H1 (cell line): ENCODE measurements around the gene THEMIS. TPM values are rescaled to one million over a fixed set of nuclear protein-coding genes. Genes with fewer than 3 reads are reported as not detected.

Experiments
- CTCF ChIA-PET: fragments of 300-600 bp; sonication (Branson Sonifier 250); formaldehyde crosslinking; loops from one replicate; lab custom pipeline; 2021; ENCODE audit not compliant: partially characterized antibody; lab: Charles Lee
- POLR2A ChIA-PET: fragments of 300-600 bp; sonication (Branson Sonifier 250); formaldehyde crosslinking; loops from one replicate; lab custom pipeline; 2021; ENCODE audit warnings: inconsistent platforms; ENCODE audit not compliant: partially characterized antibody; lab: Charles Lee
- DNase-seq, 2 experiments: peaks; one replicate each; pipeline versions ENCODE4 v3.0.0 to v3.0.0-alpha.2; 2010 to 2022; ENCODE audit warnings: low spot score in 2 of 2, low read depth in 1 of 2, mixed read lengths in 1 of 2
- FAIRE-seq: peaks from 2 replicates; lab custom pipeline; 2011; peaks lifted over from hg19 to GRCh38; lab: Jason Lieb, UNC
- H2AFZ ChIP-seq: 2 replicates; pipeline ENCODE4 v1.8.1; 2012; ENCODE audit warnings: low read length, inconsistent platforms
- H2AK5ac ChIP-seq: 2 replicates; pipeline ENCODE4 v1.6.1; 2013; ENCODE audit warnings: low read depth, low read length
- H2BK120ac ChIP-seq: replicated peaks from 2 replicates; pipeline ENCODE3; 2013; ENCODE audit warnings: low read depth, low read length, inconsistent platforms
- H2BK12ac ChIP-seq: 2 replicates; pipeline ENCODE4 v1.6.1; 2013; ENCODE audit warnings: low read depth, low read length
- H2BK15ac ChIP-seq: 2 replicates; pipeline ENCODE4 v1.6.1; 2013; ENCODE audit warnings: low read length
- H2BK20ac ChIP-seq: 2 replicates; pipeline ENCODE4 v1.6.1; 2013; ENCODE audit warnings: low read length
- H2BK5ac ChIP-seq: 2 replicates; pipeline ENCODE4 v1.6.1; 2013; ENCODE audit warnings: low read depth, low read length
- H3K14ac ChIP-seq: 2 replicates; pipeline ENCODE4 v1.6.1; 2013; ENCODE audit warnings: inconsistent platforms; ENCODE audit not compliant: insufficient read length
- H3K18ac ChIP-seq: 2 replicates; pipeline ENCODE4 v1.6.1; 2013; ENCODE audit warnings: low read length; ENCODE audit errors: extremely low read depth
- H3K23ac ChIP-seq: 2 replicates; pipeline ENCODE4 v1.6.1; 2013; ENCODE audit warnings: inconsistent platforms; ENCODE audit not compliant: insufficient read length
- H3K23me2 ChIP-seq: 2 replicates; pipeline ENCODE4 v1.6.1; 2013; ENCODE audit warnings: low read depth, low read length
- H3K27ac ChIP-seq: 2 replicates; pipeline ENCODE4 v1.6.1; 2011; ENCODE audit warnings: low read depth, low read length, inconsistent platforms
- H3K27me3 ChIP-seq, 4 experiments: replicated peaks in 1 of 4; 1 replicate in 1 of 4; 2 replicates in 3 of 4; pipeline versions ENCODE4 v1.6.1 to v1.8.1; 2011 to 2013; ENCODE audit warnings: low read length in 3 of 4, mild to moderate bottlenecking in 3 of 4, inconsistent platforms in 2 of 4, mixed read lengths in 2 of 4, moderate library complexity in 1 of 4; ENCODE audit not compliant: control insufficient read depth in 3 of 4, insufficient read depth in 3 of 4; ENCODE audit errors: extremely low read depth in 1 of 4
- H3K36me3 ChIP-seq, 4 experiments: 2 replicates each; pipeline versions ENCODE4 v1.6.1 to v1.8.1; 2011 to 2013; ENCODE audit warnings: mild to moderate bottlenecking in 4 of 4, low read length in 3 of 4, moderate library complexity in 2 of 4, control low read depth in 1 of 4, inconsistent platforms in 1 of 4; ENCODE audit not compliant: insufficient read depth in 4 of 4, control insufficient read depth in 2 of 4
- H3K4ac ChIP-seq: replicated peaks from 2 replicates; pipeline ENCODE3; 2013; ENCODE audit warnings: low read length, low read depth, mixed read lengths, inconsistent platforms; ENCODE audit not compliant: insufficient read length
- H3K4me1 ChIP-seq, 4 experiments: replicated peaks in 1 of 4; 1 replicate in 1 of 4; 2 replicates in 3 of 4; pipeline versions ENCODE4 v1.6.1 to v1.8.1; 2011 to 2013; ENCODE audit warnings: low read length in 3 of 4, inconsistent platforms in 2 of 4, mixed read lengths in 1 of 4; ENCODE audit not compliant: insufficient read depth in 4 of 4, control insufficient read depth in 3 of 4
- H3K4me2 ChIP-seq, 2 experiments: 2 replicates each; pipeline versions ENCODE4 v1.6.1 to v1.8.1; 2011 to 2013; ENCODE audit warnings: low read depth in 2 of 2, low read length in 2 of 2, control low read depth in 1 of 2, inconsistent platforms in 1 of 2, mild to moderate bottlenecking in 1 of 2; ENCODE audit not compliant: insufficient read depth in 1 of 2
- H3K4me3 ChIP-seq, 4 experiments: fragments of 200-600, 300-600 bp in 1 of 4; sonication (generic), shearing (Covaris generic), sonication (Bioruptor Twin) in 1 of 4; 2 replicates each; pipeline versions ENCODE4 v1.5.1 to v1.8.1; 2011 to 2016; ENCODE audit warnings: low read length in 4 of 4, low read depth in 3 of 4, control low read depth in 2 of 4, inconsistent platforms in 2 of 4, mild to moderate bottlenecking in 2 of 4, mixed read lengths in 1 of 4, moderate library complexity in 1 of 4; ENCODE audit not compliant: insufficient read depth in 2 of 4; ENCODE audit errors: extremely low read depth in 1 of 4
- H3K56ac ChIP-seq: replicated peaks from 2 replicates; pipeline ENCODE3; 2013; ENCODE audit warnings: low read depth, mild to moderate bottlenecking, mixed read lengths, low read length, inconsistent platforms; ENCODE audit not compliant: insufficient read length
- H3K79me1 ChIP-seq: 2 replicates; pipeline ENCODE4 v1.6.1; 2013; ENCODE audit warnings: low read depth, low read length, control low read depth
- H3K79me2 ChIP-seq, 2 experiments: 2 replicates each; pipeline versions ENCODE4 v1.6.1 to v1.8.1; 2012 to 2013; ENCODE audit warnings: low read length in 2 of 2, mild to moderate bottlenecking in 2 of 2, inconsistent platforms in 1 of 2; ENCODE audit not compliant: insufficient read depth in 2 of 2, control insufficient read depth in 1 of 2
- H3K9ac ChIP-seq, 4 experiments: replicated peaks in 1 of 4; 1 replicate in 1 of 4; 2 replicates in 3 of 4; pipeline versions ENCODE4 v1.6.1 to v1.8.1; 2011 to 2013; ENCODE audit warnings: low read depth in 3 of 4, low read length in 3 of 4, control low read depth in 2 of 4, mild to moderate bottlenecking in 2 of 4, moderate library complexity in 2 of 4, inconsistent platforms in 1 of 4; ENCODE audit errors: extremely low read depth in 1 of 4
- H3K9me3 ChIP-seq, 2 experiments: 2 replicates each; pipeline versions ENCODE4 v1.6.1 to v1.8.1; 2012 to 2013; ENCODE audit warnings: mild to moderate bottlenecking in 2 of 2, moderate library complexity in 2 of 2, control low read depth in 1 of 2, inconsistent platforms in 1 of 2, low read depth in 1 of 2, low read length in 1 of 2, mixed read lengths in 1 of 2; ENCODE audit not compliant: insufficient read depth in 2 of 2
- H4K20me1 ChIP-seq, 2 experiments: replicated peaks in 1 of 2; 2 replicates each; pipeline versions ENCODE3 to v1.8.1; 2011 to 2013; ENCODE audit warnings: inconsistent platforms in 2 of 2, low read length in 2 of 2, mild to moderate bottlenecking in 1 of 2; ENCODE audit not compliant: insufficient read depth in 2 of 2, control insufficient read depth in 1 of 2
- H4K5ac ChIP-seq: 2 replicates; pipeline ENCODE4 v1.6.1; 2013; ENCODE audit warnings: low read length, low read depth, mixed read lengths, inconsistent platforms; ENCODE audit not compliant: insufficient read length
- H4K8ac ChIP-seq: 2 replicates; pipeline ENCODE4 v1.8.0; 2013; ENCODE audit warnings: mild to moderate bottlenecking, moderate library complexity, low read length, inconsistent platforms; ENCODE audit not compliant: insufficient read depth; ENCODE audit errors: extremely low read depth
- H4K91ac ChIP-seq: replicated peaks from 2 replicates; pipeline ENCODE3; 2013; ENCODE audit warnings: low read length, mixed read lengths, inconsistent platforms; ENCODE audit not compliant: insufficient read length
- BACH1 ChIP-seq: IDR thresholded peaks from 2 replicates; pipeline ENCODE4 v1.6.1; 2012; ENCODE audit warnings: low read length, improper control_type of control experiment
- CHD1 ChIP-seq: IDR thresholded peaks from 2 replicates; pipeline ENCODE4 v1.6.1; 2012; ENCODE audit warnings: low read depth, low read length, improper control_type of control experiment
- CREB1 ChIP-seq: IDR thresholded peaks from 2 replicates; pipeline ENCODE4 v1.6.1; 2012; ENCODE audit warnings: inconsistent platforms
- EP300 ChIP-seq, 2 experiments: IDR thresholded peaks; 1 replicate in 1 of 2; 2 replicates in 1 of 2; pipeline ENCODE4 v1.6.1; 2011 to 2012; ENCODE audit warnings: low read depth in 2 of 2, low read length in 2 of 2, mild to moderate bottlenecking in 2 of 2, borderline replicate concordance in 1 of 2, inconsistent platforms in 1 of 2, moderate library complexity in 1 of 2
- HDAC2 ChIP-seq, 2 experiments: fragments of 300-600 bp in 1 of 2; sonication (generic) in 1 of 2; IDR thresholded peaks; 2 replicates each; pipeline ENCODE4 v1.6.1; 2011 to 2012; ENCODE audit warnings: low read depth in 2 of 2, low read length in 2 of 2, mild to moderate bottlenecking in 2 of 2, moderate library complexity in 2 of 2, borderline replicate concordance in 1 of 2, inconsistent platforms in 1 of 2
- HDAC6 ChIP-seq: IDR thresholded peaks from one replicate; pipeline ENCODE4 v1.7.1; 2012; ENCODE audit warnings: low read depth, mild to moderate bottlenecking, inconsistent platforms, low read length, moderate library complexity
- JUN ChIP-seq: IDR thresholded peaks from 2 replicates; pipeline ENCODE4 v1.6.1; 2011; ENCODE audit warnings: low read depth, mild to moderate bottlenecking, improper control_type of control experiment, low read length
- MAFK ChIP-seq: IDR thresholded peaks from 2 replicates; pipeline ENCODE4 v1.6.1; 2012; ENCODE audit warnings: low read depth, mild to moderate bottlenecking, improper control_type of control experiment, low read length
- POLR2A ChIP-seq, 2 experiments: IDR thresholded peaks; 1 replicate in 1 of 2; 2 replicates in 1 of 2; pipeline ENCODE4 v1.6.1; 2011; ENCODE audit warnings: low read depth in 2 of 2, low read length in 2 of 2, mild to moderate bottlenecking in 2 of 2; ENCODE audit errors: control extremely low read depth in 1 of 2
- POLR2AphosphoS5 ChIP-seq: IDR thresholded peaks from 2 replicates; pipeline ENCODE4 v1.6.1; 2011; ENCODE audit warnings: low read depth, low read length
- RFX5 ChIP-seq: IDR thresholded peaks from 2 replicates; pipeline ENCODE4 v1.6.1; 2011; ENCODE audit warnings: low read depth, low read length, improper control_type of control experiment, borderline replicate concordance
- SP2 ChIP-seq: IDR thresholded peaks from 2 replicates; pipeline ENCODE4 v1.6.1; 2012; ENCODE audit warnings: mild to moderate bottlenecking, low read length, inconsistent platforms
- SP4 ChIP-seq: IDR thresholded peaks from 2 replicates; pipeline ENCODE4 v1.6.1; 2012; ENCODE audit warnings: low read length, inconsistent platforms
- TAF7 ChIP-seq: optimal IDR thresholded peaks from 2 replicates; pipeline ENCODE3; 2011; ENCODE audit warnings: low read depth, mild to moderate bottlenecking, inconsistent platforms, low read length, moderate library complexity, borderline replicate concordance
- WGBS, 2 experiments: shearing (Covaris generic) in 1 of 2; methylation state at CpG; one replicate each; pipeline versions ENCODE4 v1.1.6 to v1.1.7; 2013 to 2015; ENCODE audit warnings: low lambda C conversion rate in 2 of 2, mixed read lengths in 2 of 2, inconsistent platforms in 1 of 2, low coverage in 1 of 2, missing lambda C conversion rate in 1 of 2; ENCODE audit not compliant: insufficient replicate concordance in 2 of 2, insufficient coverage in 1 of 2, insufficient read length in 1 of 2; ENCODE audit errors: extremely low coverage in 1 of 2, missing lambda C conversion rate in 1 of 2; 5-methylcytosine and 5-hydroxymethylcytosine counted together
- polyA plus RNA-seq, 7 experiments: library from polyadenylated mRNA; depleted of rRNA in 3 of 7; stranded (reverse) in 5 of 7; unstranded in 2 of 7; fragments of >200 nt in 5 of 7; fragments of 200-250 nt in 2 of 7; gene quantifications; 1 replicate in 5 of 7; 2 replicates in 1 of 7; 4 replicates in 1 of 7; pipeline versions ENCODE4 v1.2.1 to v1.2.3, GENCODE V29; 2011 to 2013; ENCODE audit warnings: missing spikeins in 2 of 7, mixed read lengths in 2 of 7
- total RNA-seq: library from RNA; stranded (reverse); fragmentation: NEBNext Ultra II Directional; extraction: Animal tissue kit (Norgen Biotek cat#: 25700); gene quantifications from 2 replicates; pipeline ENCODE4 v1.2.1, GENCODE V29; 2021
- TF ChIP-seq, protein P1 (sequence below): IDR thresholded peaks from 2 replicates; pipeline ENCODE4 v1.6.1; 2011; ENCODE audit warnings: low read length, improper control_type of control experiment

Gene THEMIS
- total and polyA plus RNA-seq, 2 of the 8 experiments (the other 6 are each of a cell fraction or from before 2014, with no cell fraction given) = not detected

DNA sequence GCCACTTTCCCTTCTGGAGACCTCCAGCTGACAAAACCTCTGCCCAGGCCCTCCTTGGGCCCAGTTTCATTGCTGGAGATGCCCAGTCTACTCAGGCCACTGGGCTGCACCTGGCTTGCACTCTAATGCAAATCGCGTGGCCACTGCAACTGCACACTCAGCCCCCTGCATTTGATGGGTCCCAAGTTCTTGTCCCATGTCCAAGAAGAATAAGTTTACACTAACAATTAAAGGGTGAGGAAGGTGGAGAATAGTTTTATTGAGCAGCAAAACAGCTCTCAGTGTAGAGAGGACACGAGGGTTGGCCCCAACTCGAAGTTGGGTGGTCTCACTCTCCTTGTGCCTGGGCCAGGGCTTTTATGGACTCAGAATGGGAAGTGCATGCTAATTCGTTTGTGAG is 31.9 kb upstream of the THEMIS start:
- Histone ChIP-seq H3K36me3 (no peaks in the 10 kb centered on the region), H3K56ac (no peak overlapping the region), H2BK120ac (no peak overlapping the region), H2AFZ (no peak overlapping the region), H2BK20ac (no peak overlapping the region), H4K5ac (no peak overlapping the region), H3K27ac (no peak overlapping the region), H3K23me2 (no peaks in the 10 kb centered on the region), H3K9me3 (no peaks in the 10 kb centered on the region), H2BK5ac (no peak overlapping the region), H4K20me1 (no peaks in the 10 kb centered on the region), H3K79me1 (no peaks in the 10 kb centered on the region), H3K14ac (no peak overlapping the region), H3K27me3 (no peaks in the 10 kb centered on the region), H2BK12ac (no peak overlapping the region), H3K23ac (no peak overlapping the region), H3K18ac (no peak overlapping the region), H2BK15ac (no peak overlapping the region), H2AK5ac (no peak overlapping the region), H3K4ac (no peak overlapping the region), H3K9ac (no peak overlapping the region), H4K8ac (no peak overlapping the region; the same call in 1 of the 2 replicates), H3K4me2 (no peak overlapping the region), H3K4me1 (no peaks in the 10 kb centered on the region), H4K91ac (no peak overlapping the region), H3K79me2 (no peaks in the 10 kb centered on the region), H3K4me3 (no peak overlapping the region)
- 93% methylated on average over 5 of the region's 5 CpGs; no CpG with 5 or more reads in 1 of the 2 experiments for WGBS, 2 experiments
- DNase-seq (no peak), FAIRE-seq (no peak)
- CTCF ChIA-PET = no interaction called here
- POLR2A ChIA-PET = no interaction called here
- no peak for TF ChIP-seq SP2
- TF ChIP-seq SP4 = no peak
- no peak for TF ChIP-seq CREB1
- no peak for TF ChIP-seq JUN
- TF ChIP-seq MAFK = no peak
- TF ChIP-seq TAF7 = no peak
- TF ChIP-seq, protein P1, sequence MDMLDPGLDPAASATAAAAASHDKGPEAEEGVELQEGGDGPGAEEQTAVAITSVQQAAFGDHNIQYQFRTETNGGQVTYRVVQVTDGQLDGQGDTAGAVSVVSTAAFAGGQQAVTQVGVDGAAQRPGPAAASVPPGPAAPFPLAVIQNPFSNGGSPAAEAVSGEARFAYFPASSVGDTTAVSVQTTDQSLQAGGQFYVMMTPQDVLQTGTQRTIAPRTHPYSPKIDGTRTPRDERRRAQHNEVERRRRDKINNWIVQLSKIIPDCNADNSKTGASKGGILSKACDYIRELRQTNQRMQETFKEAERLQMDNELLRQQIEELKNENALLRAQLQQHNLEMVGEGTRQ = no peak
- TF ChIP-seq EP300 (IDR thresholded peaks at IDR 0.05; ENCODE audit: borderline replicate concordance in 1 of 2, low read depth in 2 of 2, low read length in 2 of 2) = no peak
- no peak for TF ChIP-seq RFX5
- TF ChIP-seq POLR2A (IDR thresholded peaks at IDR 0.05; ENCODE audit: control extremely low read depth in 1 of 2, low read depth in 2 of 2, low read length in 2 of 2) = no peak
- TF ChIP-seq CHD1 = no peak
- TF ChIP-seq POLR2AphosphoS5 = no peak
- TF ChIP-seq BACH1 = no peak
- TF ChIP-seq HDAC6 = no peak
- no peak for TF ChIP-seq HDAC2 (IDR thresholded peaks at IDR 0.05; ENCODE audit: borderline replicate concordance in 1 of 2, low read depth in 2 of 2, low read length in 2 of 2)
